GM18858 (cell line): ENCODE measurements around the gene DAP.
A peak's percentile ranks its signal among the peaks of the same experiment; 100 is the strongest.
"Not testable (repeated sequence)": the region's sequence is repeated elsewhere in the genome, so short reads cannot be mapped to it uniquely, and the experiment has no call there.

ENCODE experiments used
- ATAC-seq: cut with Tn5 transposase; IDR thresholded peaks from one replicate; pipeline ENCODE4 v1.9.1; 2021; ENCODE audit not compliant: unreplicated experiment

The DAP gene

DNA sequence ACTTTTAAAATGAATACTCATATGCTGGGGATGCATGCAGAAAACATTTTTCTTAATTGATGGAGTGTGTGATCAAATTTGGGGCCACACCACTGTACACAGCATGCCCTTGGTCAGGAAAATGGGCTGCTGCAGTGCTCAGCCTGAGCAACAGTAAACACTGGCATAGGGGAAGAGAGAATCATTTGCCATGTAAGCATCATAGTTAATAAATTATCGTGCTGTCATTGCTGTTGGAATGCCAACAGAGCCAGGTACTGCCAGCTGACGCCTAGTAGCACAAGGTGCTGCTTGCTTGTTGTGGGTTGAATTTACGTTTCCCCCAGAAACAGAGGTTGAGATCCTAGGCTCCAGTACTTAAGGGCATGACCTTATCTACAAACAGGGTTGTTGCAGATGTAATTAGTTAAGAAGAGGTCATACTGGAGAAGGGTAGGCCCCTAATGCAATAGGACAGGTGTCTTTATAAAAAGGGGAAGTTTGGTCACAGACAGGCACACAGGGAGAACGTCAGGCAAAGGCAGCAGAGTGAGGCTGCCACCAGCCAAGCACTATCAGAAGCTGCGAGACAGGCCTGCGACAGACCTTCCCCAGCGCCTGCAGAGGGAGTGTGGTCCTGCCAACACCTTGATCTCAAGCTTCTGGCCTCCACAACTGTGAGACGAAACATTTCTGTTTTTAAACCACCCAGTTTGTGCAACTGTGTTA, 25.3 kb downstream of the DAP start:
- peak; percentile 78 for ATAC-seq

DNA sequence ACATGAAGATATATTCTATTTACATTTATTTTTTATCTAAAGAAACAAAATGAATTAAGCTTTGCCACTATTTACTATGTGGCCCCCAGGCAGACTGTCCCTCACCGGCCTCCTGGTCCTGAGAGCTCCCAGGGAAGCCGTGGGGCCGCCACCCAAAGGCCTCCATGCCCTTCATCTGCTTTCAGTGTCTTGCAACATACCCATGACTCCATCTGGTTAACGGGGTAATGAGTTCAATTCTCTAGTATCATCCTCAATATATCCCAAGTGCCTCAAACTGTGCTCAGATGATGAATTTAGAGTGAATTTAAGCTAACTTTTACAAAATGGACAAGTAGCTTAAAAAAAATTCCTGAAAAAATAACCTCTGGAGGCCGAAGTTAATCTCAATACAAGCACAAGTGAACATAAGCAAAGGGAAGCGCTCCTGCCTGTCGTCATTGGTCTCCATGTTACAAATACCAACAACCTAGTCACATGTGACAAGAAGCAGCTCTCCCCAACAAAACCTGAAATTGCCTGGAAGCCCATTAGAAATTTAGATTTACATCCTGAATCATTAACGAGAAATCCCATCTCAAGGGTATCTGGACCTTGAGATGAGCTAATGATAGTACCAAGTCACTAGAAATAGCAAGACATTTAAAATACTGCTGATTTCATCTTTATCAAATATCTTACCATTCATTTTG, 26.1 kb downstream of the DAP start:
- no peak for ATAC-seq

GRCh38 chr5:10734037-10734709, 26.9 kb downstream of the DAP start:
- no peak for ATAC-seq

DNA sequence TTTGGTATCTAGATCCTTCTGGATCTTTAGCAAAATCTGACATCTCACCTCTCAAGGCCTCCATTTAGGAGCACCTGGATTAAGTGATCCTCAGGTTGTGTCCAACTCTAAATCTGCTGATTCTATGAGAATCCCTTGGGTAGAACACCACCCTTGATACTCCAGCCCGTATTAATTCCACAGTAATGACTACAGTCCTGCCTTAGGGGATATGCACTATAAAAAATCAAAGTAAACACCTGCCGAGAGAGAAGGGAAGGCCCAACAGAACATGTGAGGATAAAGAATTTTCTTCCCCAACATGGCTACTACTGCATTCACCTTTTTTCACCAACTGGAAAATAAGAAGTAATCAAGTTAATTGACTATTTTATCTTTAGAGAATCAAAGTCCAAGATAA, 27.6 kb downstream of the DAP start:
- ATAC-seq = no peak

DNA sequence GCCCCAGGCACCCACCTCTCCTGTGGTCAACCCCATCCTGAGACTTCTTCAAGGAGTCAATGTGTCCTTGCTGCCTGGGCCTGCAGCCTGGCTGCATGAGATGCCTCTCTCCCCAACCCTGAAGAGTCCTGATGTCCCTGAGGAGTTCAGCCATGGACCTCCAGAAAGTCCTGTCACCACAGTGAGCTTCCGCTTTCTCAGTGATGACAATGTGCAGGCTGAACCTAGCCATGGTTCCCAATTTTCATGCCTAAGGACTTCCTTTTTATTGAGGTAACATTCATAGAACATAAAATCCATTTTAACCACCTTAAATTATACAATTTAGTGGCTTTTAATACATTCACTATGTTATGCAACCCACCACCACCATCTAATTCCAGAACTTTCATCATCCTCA, 29.1 kb downstream of the DAP start:
- ATAC-seq = no peak

DNA sequence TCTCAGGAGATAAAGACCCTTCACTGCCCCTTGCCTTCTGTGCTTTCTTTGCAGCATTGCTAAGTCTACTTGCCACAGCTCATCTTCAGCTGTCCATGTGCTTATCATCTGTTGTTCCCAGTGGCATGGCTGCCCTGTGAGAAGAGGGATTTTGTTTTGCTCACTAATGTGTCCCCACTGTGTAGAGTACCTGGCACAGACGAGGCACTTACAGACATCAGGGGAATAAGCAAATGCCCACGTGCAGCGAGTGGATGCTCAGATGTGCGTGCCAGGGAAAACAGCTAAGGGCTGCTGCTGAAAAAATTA, 31.0 kb downstream of the DAP start:
- ATAC-seq = no peak

DNA sequence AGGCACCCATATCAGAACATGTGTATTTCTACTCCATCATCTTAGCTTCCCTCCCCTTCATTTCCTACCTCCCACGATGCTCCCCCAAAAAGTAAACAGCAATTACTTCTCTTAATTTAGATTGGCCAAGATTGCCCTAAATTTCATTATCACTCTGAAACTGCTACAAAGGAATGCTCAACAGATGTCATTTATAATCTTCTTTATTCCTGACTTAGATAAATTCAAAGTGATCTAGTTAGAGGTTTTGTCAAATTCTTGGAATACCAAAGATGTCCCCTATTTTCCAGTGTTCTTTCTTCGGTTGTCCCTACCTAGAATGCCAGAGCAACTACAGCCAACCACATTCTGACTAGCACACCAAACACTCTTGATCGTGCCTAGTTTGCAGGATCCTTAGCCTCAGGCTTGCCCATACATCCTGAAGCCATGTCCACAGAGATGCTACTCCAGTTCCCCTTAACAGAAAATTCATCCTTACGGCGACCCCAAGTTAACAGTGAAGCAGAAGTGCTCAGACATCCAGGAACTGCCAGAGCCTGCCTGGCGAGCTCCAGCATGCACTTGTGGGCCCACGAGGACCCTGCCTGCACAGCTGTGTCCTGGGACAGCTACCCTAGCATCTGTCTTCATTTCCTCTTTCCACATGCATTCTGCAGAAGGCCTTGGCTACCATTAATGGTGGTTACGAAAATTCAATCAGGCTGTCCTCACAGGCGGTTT, 31.6 kb downstream of the DAP start:
- ATAC-seq = no peak

- ATAC-seq = no peak
Observed at GRCh38 chr5:10728679-10729078, 32.4 kb downstream of the DAP start.

DNA sequence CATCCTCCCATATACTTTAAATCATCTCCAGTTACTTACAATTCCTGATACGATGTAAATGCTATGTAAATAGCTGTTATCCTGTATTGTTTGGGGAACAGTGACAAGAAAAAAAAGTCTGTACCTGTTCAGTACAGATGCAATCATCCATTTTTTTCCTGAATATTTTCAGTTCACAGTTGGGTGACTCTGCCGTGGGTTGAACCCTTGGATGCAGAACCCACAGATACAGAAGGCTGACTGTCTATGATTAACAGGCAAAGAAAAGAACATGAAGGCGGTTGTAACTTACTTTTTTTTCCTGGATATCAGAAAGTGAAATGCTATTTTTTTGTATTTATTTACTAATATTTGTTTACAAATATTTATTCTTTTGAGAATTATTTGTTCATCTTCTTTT, 33.2 kb downstream of the DAP start:
- no peak for ATAC-seq

- ATAC-seq = peak; percentile 93
Observed at GRCh38 chr5:10726913-10727517, 34.0 kb downstream of the DAP start.

- no peak for ATAC-seq
Observed at GRCh38 chr5:10726179-10726912, 34.7 kb downstream of the DAP start.

DNA sequence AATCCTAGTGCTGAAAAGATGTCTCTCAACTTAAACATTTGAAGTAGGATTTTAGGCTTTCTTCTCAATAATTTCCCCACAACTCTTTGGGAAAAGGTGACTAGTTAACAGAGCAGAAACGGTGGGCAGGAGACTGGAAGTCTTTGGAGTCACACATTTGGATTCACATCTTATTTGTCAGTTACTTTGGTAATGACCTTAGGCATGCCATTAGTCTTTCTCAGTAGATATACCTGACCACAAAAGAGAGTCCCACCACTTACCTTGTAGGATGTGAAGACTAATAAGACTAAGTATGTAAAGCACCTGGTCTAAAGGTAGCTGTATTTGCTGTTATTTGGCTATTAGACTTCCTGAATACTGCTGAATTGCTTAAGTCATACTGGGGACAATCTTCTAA, 35.4 kb downstream of the DAP start:
- ATAC-seq = no peak

DNA sequence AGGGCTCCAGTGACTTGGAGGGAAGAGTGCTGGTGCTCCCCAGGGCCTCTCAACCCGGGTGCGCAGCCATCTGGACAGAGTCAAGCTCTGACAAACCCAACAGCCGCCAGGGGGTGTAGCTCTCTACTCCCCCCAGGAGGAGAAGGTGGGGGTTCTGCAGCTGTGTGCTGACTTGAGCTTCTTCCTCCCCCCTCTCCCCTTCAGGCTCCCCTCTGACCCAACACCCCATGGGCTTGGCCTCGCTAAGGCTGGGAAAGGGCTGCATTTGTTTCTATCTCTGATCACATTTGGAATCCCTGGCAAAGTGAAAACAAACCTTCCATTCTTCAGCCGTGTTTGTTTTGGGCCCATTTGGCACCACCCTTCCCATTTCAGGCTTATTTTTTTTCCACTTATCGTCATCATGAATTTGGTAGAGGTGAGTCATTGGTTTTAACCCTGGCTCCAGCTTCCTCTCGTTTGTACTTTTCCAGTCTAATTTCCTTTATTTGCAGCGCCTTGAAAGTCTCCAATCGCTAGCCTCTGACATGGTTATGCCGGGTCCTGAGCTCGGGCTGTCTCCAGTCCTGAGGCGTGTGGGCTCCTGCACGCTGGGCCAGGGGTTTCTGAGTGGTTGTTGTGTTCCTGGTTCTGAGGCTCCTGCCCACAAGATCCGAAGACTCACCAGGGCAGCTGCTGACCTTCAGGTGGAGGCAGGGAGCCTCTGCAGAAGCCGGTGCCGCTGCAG, 36.1 kb downstream of the DAP start:
- ATAC-seq = no peak

- no peak for ATAC-seq
Observed at GRCh38 chr5:10723514-10723913, 37.5 kb downstream of the DAP start.

GRCh38 chr5:10720766-10721165, 40.3 kb downstream of the DAP start:
- ATAC-seq = not testable (repeated sequence)

DNA sequence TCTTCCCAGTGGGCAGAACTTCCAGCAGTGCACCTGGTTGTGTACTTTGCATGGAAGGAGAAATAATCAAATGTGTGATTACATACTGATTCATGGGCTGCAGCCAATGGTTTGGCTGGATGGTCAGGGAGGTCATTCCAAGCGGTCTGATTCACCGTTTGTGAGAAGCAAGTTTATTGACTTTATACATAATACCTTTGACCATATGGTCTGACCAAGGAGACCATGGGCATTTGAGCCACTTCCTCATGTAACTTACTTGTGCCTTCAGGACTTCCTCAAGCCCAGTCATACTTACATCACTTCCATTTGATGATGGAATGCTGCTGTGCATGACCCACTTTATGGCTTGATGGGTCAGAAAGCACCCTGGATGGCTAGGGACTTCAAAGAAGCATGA, 41.1 kb downstream of the DAP start:
- no peak for ATAC-seq

DNA sequence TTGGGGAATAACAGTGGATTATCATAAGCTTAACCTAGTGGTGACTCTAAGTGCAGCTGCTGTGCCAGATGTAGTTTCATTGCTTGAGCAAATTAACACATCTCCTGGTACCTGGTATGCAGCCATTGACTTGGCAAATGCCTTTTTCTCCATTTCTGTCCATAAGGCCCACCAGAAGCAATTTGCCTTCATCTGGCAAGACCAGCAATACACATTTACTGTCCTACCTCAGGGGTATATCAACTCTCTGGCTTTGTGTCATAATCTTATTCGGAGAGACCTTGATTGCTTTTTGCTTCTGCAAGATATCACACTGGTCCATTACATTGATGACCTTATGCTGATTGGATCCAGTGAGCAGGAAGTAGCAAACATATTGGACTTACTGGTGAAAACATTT, 42.4 kb downstream of the DAP start:
- ATAC-seq = not testable (repeated sequence)

DNA sequence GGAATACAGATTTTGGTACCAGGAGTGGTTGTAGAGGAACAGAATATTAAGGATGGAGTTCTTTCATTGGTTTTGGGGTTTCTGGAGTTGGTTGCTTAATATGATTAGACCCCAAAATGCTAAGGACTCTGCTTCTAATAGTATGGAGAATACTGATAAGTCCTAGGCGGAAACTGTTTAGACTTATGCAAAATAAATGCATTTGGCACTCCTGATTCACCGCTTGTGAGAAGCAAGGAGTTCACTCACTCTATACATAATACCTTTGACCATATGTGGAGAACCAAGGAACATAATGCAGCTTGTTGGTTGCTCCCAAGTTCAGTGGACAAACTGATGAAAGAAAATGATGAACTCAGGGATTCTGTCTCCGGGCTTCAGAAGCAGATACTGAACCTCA, 44.2 kb downstream of the DAP start:
- not testable (repeated sequence) for ATAC-seq

GRCh38 chr5:10715605-10716290, 45.3 kb downstream of the DAP start:
- no peak for ATAC-seq
